NT2/D1 (cell line): ENCODE results near the gene CD96.
A peak's percentile ranks its signal among the peaks of the same experiment; 100 is the strongest.
"Not testable (repeated sequence)": the region's sequence is repeated elsewhere in the genome, so short reads cannot be mapped to it uniquely, and the experiment has no call there.

Experiments
- DNase-seq: peaks from one replicate; pipeline ENCODE4 v3.0.0-alpha.2; 2011; ENCODE audit warnings: low read depth, low spot score
- H3K27me3 ChIP-seq: 2 replicates; pipeline ENCODE4 v1.6.0; 2011; ENCODE audit warnings: mild to moderate bottlenecking; ENCODE audit not compliant: insufficient read length, insufficient read depth
- H3K36me3 ChIP-seq: 2 replicates; pipeline ENCODE4 v1.6.1; 2011; ENCODE audit warnings: mild to moderate bottlenecking, low read length, mixed read lengths; ENCODE audit not compliant: insufficient read depth, insufficient read length
- H3K4me1 ChIP-seq: 2 replicates; pipeline ENCODE4 v1.5.1; 2011; ENCODE audit not compliant: insufficient read depth, insufficient read length
- H3K4me3 ChIP-seq: 2 replicates; pipeline ENCODE4 v1.5.1; 2011; ENCODE audit warnings: low read depth; ENCODE audit not compliant: insufficient read length
- H3K9ac ChIP-seq: 2 replicates; pipeline ENCODE4 v1.6.0; 2011; ENCODE audit warnings: low read depth; ENCODE audit not compliant: insufficient read length
- H3K9me3 ChIP-seq: 2 replicates; pipeline ENCODE4 v1.5.1; 2011; ENCODE audit warnings: mild to moderate bottlenecking, low read length; ENCODE audit not compliant: insufficient read depth
- SUZ12 ChIP-seq: IDR thresholded peaks from 2 replicates; pipeline ENCODE4 v1.6.1; 2011; ENCODE audit not compliant: insufficient read length, insufficient read depth; ENCODE audit errors: extremely low read depth
- YY1 ChIP-seq: IDR thresholded peaks from 2 replicates; pipeline ENCODE4 v1.6.1; 2011; ENCODE audit not compliant: insufficient read length, insufficient read depth
- ZNF274 ChIP-seq: IDR thresholded peaks from 2 replicates; pipeline ENCODE4 v1.6.1; 2011; ENCODE audit warnings: mild to moderate bottlenecking, low read depth, low read length

The CD96 gene

DNA sequence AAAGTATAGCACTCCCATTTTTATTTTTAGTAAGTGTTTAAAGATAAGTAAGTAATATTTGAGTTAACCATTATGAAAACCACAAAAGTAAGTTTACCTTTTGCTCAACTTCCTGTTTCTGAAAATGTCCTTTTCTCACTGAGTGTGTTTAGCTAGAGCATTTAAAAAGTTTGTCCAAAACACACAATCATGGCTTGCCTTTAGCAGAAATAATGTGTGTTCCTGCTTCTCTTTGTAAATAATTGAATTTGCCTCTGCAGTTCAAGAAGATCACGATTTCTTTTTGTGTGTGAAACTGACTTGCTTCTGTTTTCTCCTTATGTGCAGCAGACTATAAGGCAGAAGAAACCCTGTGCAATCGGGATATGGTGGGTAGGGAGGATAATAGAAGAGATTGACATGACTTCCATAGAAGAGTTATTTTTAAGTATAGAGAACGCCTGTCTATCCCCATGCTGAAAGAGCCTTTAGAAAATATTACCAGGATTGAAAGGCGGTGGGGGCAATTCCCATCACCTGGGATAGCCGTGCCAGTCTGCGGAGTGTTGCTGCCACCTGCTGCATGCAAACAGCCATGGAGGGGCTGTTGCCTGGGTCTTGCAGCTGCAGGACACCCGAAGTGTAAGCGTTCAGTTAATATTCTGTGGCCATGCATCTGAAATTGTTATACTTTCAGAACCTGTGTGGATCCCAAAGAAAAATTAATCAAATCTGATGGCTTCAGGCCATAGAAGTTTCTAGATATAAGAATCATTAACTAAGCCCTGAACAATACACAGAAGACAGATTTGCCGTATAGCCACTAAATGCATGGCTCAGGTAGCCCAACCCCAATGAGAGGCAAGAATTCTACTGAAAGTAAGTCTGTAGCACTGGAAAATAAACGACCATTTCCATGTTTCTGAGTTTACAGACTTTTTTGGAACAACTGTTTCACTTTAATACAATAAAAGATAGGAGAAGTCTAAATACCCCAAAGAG is 2.4 kb upstream of the CD96 start:
- TF ChIP-seq SUZ12 (no peak), YY1 (no peak), ZNF274 (no peak)
- Histone ChIP-seq H3K9me3 (no peaks in the 10 kb centered on the region), H3K9ac (no peak overlapping the region), H3K4me3 (no peak overlapping the region), H3K27me3 (no peaks in the 10 kb centered on the region), H3K4me1 (no peaks in the 10 kb centered on the region), H3K36me3 (no peaks in the 10 kb centered on the region)
- DNase-seq, result peak; percentile 40

DNA sequence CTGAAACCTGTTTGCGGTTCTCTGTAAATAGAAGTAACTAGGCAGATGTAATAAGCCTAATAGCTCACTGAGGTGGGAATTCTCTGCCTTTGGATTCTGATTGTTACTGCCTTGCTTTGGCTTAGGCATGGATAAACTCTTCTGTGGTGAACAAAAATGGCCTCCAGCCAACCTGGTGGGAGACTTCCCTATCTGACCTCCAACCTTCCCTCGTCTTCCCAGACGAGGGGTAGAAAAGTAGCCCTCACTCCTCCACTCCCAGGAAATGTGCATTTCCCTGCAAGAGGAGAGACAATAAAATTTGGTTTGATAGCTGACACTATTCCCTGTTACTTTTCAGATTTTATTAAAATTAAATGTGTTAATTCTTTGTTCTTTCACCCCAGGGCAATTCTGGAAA is 606 bp upstream of the CD96 start:
- H3K9ac ChIP-seq, result no peak overlapping the region
- no peaks in the 10 kb centered on the region for H3K27me3 ChIP-seq
- H3K4me1 ChIP-seq, result no peaks in the 10 kb centered on the region
- no peaks in the 10 kb centered on the region for H3K36me3 ChIP-seq
- no peak overlapping the region for H3K4me3 ChIP-seq
- no peak for DNase-seq
- no peaks in the 10 kb centered on the region for H3K9me3 ChIP-seq
- no peak for TF ChIP-seq SUZ12
- no peak for TF ChIP-seq ZNF274
- TF ChIP-seq YY1, result no peak

DNA sequence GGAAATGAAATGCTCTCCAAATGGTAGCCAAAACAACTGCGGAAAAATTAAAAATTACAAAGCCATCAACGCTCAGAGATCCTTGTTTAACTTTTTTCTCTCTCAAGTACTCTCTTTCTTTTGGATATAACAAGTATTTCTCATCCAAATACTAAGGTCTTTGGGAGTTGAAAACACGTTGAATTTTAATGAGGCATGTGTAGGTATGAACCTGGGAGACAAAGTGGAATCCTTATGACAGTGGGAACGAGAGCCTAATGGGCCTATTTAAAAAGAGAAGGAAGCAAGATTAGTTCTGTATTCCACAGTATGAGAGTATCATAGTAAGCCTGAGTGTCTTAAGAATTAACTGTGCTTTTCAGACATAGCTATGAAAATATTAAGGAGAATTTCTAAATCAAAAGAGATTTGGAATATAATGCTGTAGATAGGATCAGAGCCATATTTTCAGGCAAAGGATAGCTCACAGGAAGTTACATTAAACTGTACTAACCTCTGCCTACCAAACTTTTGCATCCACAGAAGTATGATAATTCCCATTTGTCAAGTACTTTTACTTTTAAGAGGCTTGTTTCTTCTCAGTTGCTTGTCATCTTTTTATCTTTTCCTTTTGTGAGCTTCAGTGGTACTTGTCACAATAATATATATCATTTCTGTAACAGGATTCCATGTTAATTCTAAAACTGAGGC is 759 bp downstream of the CD96 start:
- Histone ChIP-seq H3K4me1 (no peaks in the 10 kb centered on the region), H3K27me3 (no peaks in the 10 kb centered on the region), H3K9ac (no peak overlapping the region), H3K4me3 (no peak overlapping the region), H3K36me3 (no peaks in the 10 kb centered on the region), H3K9me3 (no peaks in the 10 kb centered on the region)
- DNase-seq, result no peak
- no peak for TF ChIP-seq SUZ12
- TF ChIP-seq YY1, result no peak

DNA sequence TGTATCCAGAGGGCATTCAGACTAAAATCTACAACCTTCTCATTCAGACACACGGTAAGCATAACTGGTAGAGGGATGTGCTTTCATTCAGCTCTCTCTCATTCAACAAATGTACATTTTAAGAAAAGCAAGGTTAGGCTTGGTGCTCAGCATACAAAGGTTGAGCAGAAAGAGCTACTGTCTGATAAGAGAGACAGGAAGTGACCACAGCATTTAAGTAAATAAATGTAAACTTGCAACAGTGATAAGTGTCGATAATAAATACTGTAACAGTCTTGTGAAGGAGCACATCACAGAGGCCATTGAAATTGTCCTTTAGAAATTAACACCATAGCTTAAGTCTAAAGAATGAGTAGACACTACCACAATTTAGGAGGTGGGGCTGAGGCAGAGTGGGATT is 3.4 kb downstream of the CD96 start:
- no peak for DNase-seq
- H3K36me3 ChIP-seq, result no peaks in the 10 kb centered on the region
- TF ChIP-seq YY1 (no peak), ZNF274 (no peak), SUZ12 (no peak)
- H3K4me1 ChIP-seq, result no peaks in the 10 kb centered on the region
- H3K9ac ChIP-seq, result no peak overlapping the region
- H3K27me3 ChIP-seq, result no peaks in the 10 kb centered on the region
- H3K9me3 ChIP-seq, result no peaks in the 10 kb centered on the region
- H3K4me3 ChIP-seq, result no peak overlapping the region

DNA sequence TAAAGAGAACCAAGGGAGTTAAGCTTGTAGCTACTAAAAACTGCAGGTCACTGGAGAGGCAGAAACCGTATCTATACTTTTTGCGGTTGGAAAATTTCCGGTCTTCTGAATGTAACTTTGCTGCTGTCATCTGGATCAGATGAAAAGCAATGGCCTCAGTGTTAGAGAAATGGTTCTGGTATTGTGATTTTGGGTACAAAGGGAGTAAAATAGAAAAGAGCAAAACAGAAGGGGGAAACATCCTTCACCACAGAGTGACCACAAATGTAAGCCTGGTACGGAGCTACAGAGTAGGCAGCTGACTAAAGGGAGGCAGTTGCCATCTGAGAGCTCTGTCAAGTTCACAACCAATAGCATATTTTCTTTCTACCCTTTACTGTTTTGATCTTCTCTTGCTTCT is 5.6 kb downstream of the CD96 start:
- no peaks in the 10 kb centered on the region for H3K36me3 ChIP-seq
- TF ChIP-seq YY1, result no peak
- no peak for TF ChIP-seq ZNF274
- TF ChIP-seq SUZ12, result no peak
- H3K4me1 ChIP-seq, result no peaks in the 10 kb centered on the region
- no peaks in the 10 kb centered on the region for H3K9me3 ChIP-seq
- H3K27me3 ChIP-seq, result no peaks in the 10 kb centered on the region
- DNase-seq, result no peak
- no peak overlapping the region for H3K9ac ChIP-seq
- no peak overlapping the region for H3K4me3 ChIP-seq

DNA sequence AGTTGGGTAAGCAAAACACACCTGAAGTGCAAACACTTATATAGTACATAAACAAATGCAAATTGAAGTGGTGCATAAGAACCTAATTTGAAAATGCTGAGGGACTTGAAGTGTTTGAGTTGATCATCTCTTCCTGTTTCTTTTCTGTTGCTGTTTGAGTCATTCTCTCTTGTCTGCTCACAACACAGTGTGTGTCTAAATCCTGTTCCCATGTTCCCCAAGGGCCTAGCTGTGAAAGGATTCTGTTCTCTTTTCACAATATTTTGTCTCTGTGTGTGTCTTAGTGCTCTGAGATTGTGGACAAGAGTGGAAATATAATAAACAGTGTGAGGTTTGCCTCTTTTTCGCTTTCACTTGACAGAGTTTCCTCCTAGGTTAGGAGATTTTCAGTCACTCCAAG is 6.1 kb downstream of the CD96 start:
- Histone ChIP-seq H3K27me3 (no peaks in the 10 kb centered on the region), H3K9ac (no peak overlapping the region), H3K4me3 (no peak overlapping the region), H3K36me3 (no peaks in the 10 kb centered on the region), H3K4me1 (no peaks in the 10 kb centered on the region), H3K9me3 (no peaks in the 10 kb centered on the region)
- TF ChIP-seq ZNF274, result no peak
- TF ChIP-seq YY1, result no peak
- TF ChIP-seq SUZ12, result no peak
- no peak for DNase-seq

DNA sequence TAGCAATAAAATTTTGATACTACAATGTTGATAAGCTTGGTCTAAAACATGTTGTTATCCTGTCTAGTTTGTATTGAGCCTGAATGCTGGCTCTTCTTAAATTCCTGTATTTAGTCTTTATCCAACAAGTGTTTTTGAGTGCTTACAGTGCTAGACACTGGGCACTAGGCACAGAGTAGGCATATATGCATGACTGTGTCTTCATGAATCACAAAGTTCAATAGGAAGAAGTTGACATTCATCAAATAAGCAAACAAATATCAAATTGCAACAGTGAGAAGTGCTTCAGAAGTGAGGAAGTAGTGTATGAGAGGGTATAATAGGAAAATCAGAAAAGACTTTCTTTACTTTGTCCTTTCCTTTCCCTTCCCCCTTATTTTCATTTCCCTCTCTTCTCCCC is 6.8 kb downstream of the CD96 start:
- H3K4me3 ChIP-seq, result no peak overlapping the region
- H3K4me1 ChIP-seq, result no peaks in the 10 kb centered on the region
- DNase-seq, result no peak
- H3K36me3 ChIP-seq, result no peaks in the 10 kb centered on the region
- H3K27me3 ChIP-seq, result no peaks in the 10 kb centered on the region
- H3K9me3 ChIP-seq, result no peaks in the 10 kb centered on the region
- H3K9ac ChIP-seq, result no peak overlapping the region
- TF ChIP-seq YY1 (no peak), SUZ12 (no peak), ZNF274 (no peak)

DNA sequence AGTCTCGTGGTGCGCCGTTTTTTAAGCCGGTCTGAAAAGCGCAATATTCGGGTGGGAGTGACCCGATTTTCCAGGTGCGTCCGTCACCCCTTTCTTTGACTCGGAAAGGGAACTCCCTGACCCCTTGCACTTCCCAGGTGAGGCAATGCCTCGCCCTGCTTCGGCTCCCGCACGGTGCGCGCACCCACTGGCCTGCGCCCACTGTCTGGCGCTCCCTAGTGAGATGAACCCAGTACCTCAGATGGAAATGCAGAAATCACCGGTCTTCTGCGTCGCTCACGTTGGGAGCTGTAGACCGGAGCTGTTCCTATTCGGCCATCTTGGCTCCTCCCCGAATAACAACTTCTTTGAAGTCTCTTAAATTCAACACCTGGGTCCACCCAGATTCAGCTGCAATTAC is 19.9 kb downstream of the CD96 start:
- not testable (repeated sequence) for H3K4me1 ChIP-seq, H3K4me3 ChIP-seq, H3K27me3 ChIP-seq, DNase-seq, H3K9ac ChIP-seq, H3K36me3 ChIP-seq
- H3K9me3 ChIP-seq, result peaks cover 15% of the 10 kb centered on the region
